OCI-LY1 (cell line): ENCODE data around the gene ERG.

Experiments used
- H2AFZ ChIP-seq: fragments of 200-600 bp; sonication (generic), shearing (Covaris generic); 2 replicates; pipeline ENCODE4 v1.6.0; 2014; ENCODE audit warnings: antibody characterized with exemption, mild to moderate bottlenecking, low read length
- H3F3A ChIP-seq: fragments of 200-600 bp; sonication (generic), shearing (Covaris generic); 2 replicates; pipeline ENCODE4 v1.6.0; 2014; ENCODE audit warnings: mild to moderate bottlenecking, antibody characterized with exemption, low read length, moderate library complexity; ENCODE audit not compliant: insufficient read depth
- H3K27ac ChIP-seq: fragments of 200-600 bp; sonication (generic); 2 replicates; pipeline ENCODE4 v1.5.1; 2014; ENCODE audit warnings: low read length, mixed run types, mild to moderate bottlenecking, low read depth; ENCODE audit not compliant: poor library complexity, severe bottlenecking
- H3K27me3 ChIP-seq: fragments of 200-600 bp; sonication (generic); 2 replicates; pipeline ENCODE4 v1.6.0; 2014; ENCODE audit warnings: antibody characterized with exemption, mild to moderate bottlenecking, low read length, moderate library complexity; ENCODE audit not compliant: insufficient read depth
- H3K36me3 ChIP-seq: fragments of 200-600 bp; sonication (generic); 2 replicates; pipeline ENCODE4 v1.6.1; 2014; ENCODE audit warnings: mild to moderate bottlenecking, antibody characterized with exemption, low read length, moderate library complexity, mixed read lengths; ENCODE audit not compliant: insufficient read depth
- H3K4me1 ChIP-seq: fragments of 200-600 bp; sonication (generic); 2 replicates; pipeline ENCODE4 v1.5.1; 2014; ENCODE audit warnings: mild to moderate bottlenecking, low read length, moderate library complexity; ENCODE audit not compliant: insufficient read depth, severe bottlenecking
- H3K4me2 ChIP-seq: fragments of 200-600 bp; sonication (generic), shearing (Covaris generic); 2 replicates; pipeline ENCODE4 v1.6.1; 2014; ENCODE audit warnings: low read length
- H3K4me3 ChIP-seq: fragments of 200-600 bp; sonication (generic); 2 replicates; pipeline ENCODE4 v1.5.1; 2014; ENCODE audit warnings: low read length, low read depth, mild to moderate bottlenecking, mixed read lengths; ENCODE audit not compliant: poor library complexity, severe bottlenecking
- H3K79me2 ChIP-seq: fragments of 200-600 bp; shearing (Covaris generic); 2 replicates; pipeline ENCODE4 v1.6.1; 2016; ENCODE audit warnings: mixed run types, low read length, mixed read lengths; ENCODE audit not compliant: insufficient read depth
- H3K9ac ChIP-seq: fragments of 200-600 bp; sonication (generic), shearing (Covaris generic); 2 replicates; pipeline ENCODE4 v1.6.1; 2014; ENCODE audit warnings: mild to moderate bottlenecking, low read length, mixed read lengths
- H3K9me2 ChIP-seq: fragments of 200-600 bp; sonication (generic), shearing (Covaris generic); 2 replicates; pipeline ENCODE4 v1.6.1; 2014; ENCODE audit warnings: low read depth, mild to moderate bottlenecking, low read length, mixed read lengths
- H3K9me3 ChIP-seq: fragments of 200-600 bp; shearing (Covaris generic); 2 replicates; pipeline ENCODE4 v1.6.1; 2014; ENCODE audit warnings: low read length, mixed read lengths
- H4K20me1 ChIP-seq: fragments of 200-600 bp; sonication (generic), shearing (Covaris generic); 2 replicates; pipeline ENCODE4 v1.6.0; 2016; ENCODE audit warnings: mild to moderate bottlenecking, low read length; ENCODE audit not compliant: insufficient read depth
- EZH2 ChIP-seq: fragments of 200-600 bp; sonication (generic), shearing (Covaris generic); IDR thresholded peaks from 2 replicates; pipeline ENCODE4 v1.8.0; 2017; ENCODE audit warnings: borderline replicate concordance, mixed run types, mild to moderate bottlenecking, antibody characterized with exemption, low read length, moderate library complexity, mixed read lengths
- TF ChIP-seq, protein P1 (sequence below): fragments of 200-600 bp; sonication (generic), shearing (Covaris generic); IDR thresholded peaks from 2 replicates; pipeline ENCODE4 v1.5.1; 2017; ENCODE audit warnings: mild to moderate bottlenecking, antibody characterized with exemption, low read length, moderate library complexity, mixed read lengths

Gene ERG

DNA sequence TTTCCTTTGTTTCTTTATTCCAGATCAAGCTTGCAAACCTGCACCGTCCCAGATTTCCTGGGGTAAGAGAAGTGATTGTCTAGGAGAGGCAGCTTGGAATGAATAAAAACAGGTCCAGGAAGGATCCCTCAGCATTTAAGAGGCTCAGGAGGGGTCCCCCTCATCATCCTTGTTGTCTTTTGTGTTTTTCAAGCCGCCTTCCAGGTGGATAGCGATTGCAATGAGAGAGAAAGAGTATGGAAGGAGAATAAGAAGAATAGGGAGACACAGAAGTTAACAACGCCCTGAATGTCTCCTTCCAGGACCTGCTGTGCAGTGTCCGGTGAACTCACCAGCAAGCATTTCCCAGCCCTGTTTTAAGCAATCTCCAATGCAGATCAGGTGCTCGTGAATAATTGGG is 8.5 kb downstream of the ERG start:
- Histone ChIP-seq H3K4me2 (no peak overlapping the region), H3K9ac (no peak overlapping the region), H2AFZ (no peak overlapping the region), H3K4me3 (no peak overlapping the region), H4K20me1 (no peaks in the 10 kb centered on the region), H3K27me3 (no peaks in the 10 kb centered on the region), H3K36me3 (no peaks in the 10 kb centered on the region), H3K4me1 (no peaks in the 10 kb centered on the region), H3K79me2 (no peaks in the 10 kb centered on the region), H3F3A (no peaks in the 10 kb centered on the region), H3K9me3 (no peaks in the 10 kb centered on the region), H3K9me2 (no peaks in the 10 kb centered on the region), H3K27ac (no peak overlapping the region)
- TF ChIP-seq EZH2, result no peak

DNA sequence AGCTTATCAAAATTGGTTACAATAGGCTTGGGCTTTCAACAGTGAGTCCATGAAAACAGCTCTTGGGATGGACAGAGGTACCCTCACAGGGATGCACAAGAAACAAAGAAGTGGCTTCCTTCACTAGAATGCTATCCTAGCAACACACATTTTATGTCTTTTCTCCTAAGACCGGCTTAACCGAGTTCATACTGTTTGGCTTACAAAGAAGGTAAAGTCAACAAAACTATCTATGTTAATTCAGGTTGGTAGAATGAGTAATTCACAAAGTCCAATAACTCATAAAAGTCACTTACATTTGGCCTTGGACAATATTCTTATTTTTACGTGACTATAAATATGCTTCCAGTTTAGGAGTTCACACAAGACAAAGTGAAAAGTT is 9.0 kb downstream of the ERG start:
- Histone ChIP-seq H3K79me2 (no peaks in the 10 kb centered on the region), H3K27ac (no peak overlapping the region), H3K27me3 (no peaks in the 10 kb centered on the region), H3K4me1 (no peaks in the 10 kb centered on the region), H3K9ac (no peak overlapping the region), H3K9me3 (no peaks in the 10 kb centered on the region), H3K4me2 (no peak overlapping the region), H3F3A (no peaks in the 10 kb centered on the region), H3K36me3 (no peaks in the 10 kb centered on the region), H4K20me1 (no peaks in the 10 kb centered on the region), H2AFZ (no peak overlapping the region), H3K4me3 (no peak overlapping the region), H3K9me2 (no peaks in the 10 kb centered on the region)
- TF ChIP-seq, protein P1, sequence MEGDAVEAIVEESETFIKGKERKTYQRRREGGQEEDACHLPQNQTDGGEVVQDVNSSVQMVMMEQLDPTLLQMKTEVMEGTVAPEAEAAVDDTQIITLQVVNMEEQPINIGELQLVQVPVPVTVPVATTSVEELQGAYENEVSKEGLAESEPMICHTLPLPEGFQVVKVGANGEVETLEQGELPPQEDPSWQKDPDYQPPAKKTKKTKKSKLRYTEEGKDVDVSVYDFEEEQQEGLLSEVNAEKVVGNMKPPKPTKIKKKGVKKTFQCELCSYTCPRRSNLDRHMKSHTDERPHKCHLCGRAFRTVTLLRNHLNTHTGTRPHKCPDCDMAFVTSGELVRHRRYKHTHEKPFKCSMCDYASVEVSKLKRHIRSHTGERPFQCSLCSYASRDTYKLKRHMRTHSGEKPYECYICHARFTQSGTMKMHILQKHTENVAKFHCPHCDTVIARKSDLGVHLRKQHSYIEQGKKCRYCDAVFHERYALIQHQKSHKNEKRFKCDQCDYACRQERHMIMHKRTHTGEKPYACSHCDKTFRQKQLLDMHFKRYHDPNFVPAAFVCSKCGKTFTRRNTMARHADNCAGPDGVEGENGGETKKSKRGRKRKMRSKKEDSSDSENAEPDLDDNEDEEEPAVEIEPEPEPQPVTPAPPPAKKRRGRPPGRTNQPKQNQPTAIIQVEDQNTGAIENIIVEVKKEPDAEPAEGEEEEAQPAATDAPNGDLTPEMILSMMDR, result no peak
- no peak for TF ChIP-seq EZH2

DNA sequence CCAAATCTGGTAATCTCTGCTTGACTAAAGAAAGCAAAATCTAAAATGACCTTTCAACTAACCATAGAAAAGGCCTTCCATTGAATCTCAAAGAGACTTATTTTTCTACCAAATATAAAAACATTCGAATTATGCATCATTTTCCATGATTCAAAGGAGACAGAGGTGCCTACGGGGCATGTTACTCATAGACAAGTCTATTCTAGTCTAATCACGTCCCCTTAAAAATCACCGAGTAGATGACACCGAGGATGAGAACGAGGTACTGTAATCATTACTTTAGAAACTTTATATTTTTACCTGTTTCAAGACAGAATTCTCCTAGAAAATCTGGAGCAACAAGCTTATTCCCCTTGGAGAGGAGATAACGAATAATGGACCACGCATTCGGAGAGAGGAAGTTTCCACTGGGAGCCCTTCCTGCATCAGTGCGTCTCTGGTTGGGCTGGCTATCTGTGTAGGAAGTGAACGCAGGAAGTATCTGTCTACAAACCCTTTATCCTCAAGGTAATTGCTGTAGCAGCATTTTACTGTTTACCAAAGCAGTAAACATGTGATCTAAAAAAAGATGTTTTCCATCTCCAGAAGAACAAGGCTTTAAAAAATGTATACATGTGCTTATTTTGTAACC is 9.5 kb downstream of the ERG start:
- TF ChIP-seq, protein P1, result no peak
- TF ChIP-seq EZH2, result no peak
- no peaks in the 10 kb centered on the region for H3K4me1 ChIP-seq
- H3K9ac ChIP-seq, result no peak overlapping the region
- H2AFZ ChIP-seq, result no peak overlapping the region
- no peak overlapping the region for H3K4me3 ChIP-seq
- H3K27me3 ChIP-seq, result no peaks in the 10 kb centered on the region
- H3F3A ChIP-seq, result no peaks in the 10 kb centered on the region
- H3K36me3 ChIP-seq, result no peaks in the 10 kb centered on the region
- H3K79me2 ChIP-seq, result no peaks in the 10 kb centered on the region
- H3K4me2 ChIP-seq, result no peak overlapping the region
- no peaks in the 10 kb centered on the region for H3K9me3 ChIP-seq
- no peaks in the 10 kb centered on the region for H3K9me2 ChIP-seq
- H3K27ac ChIP-seq, result no peak overlapping the region
- no peaks in the 10 kb centered on the region for H4K20me1 ChIP-seq
